K562 (cell line): ENCODE measurements around the gene GRB10. TPM values are rescaled to one million over a fixed set of nuclear protein-coding genes. Genes with fewer than 3 reads are reported as not detected.
A peak's percentile ranks its signal among the peaks of the same experiment; 100 is the strongest.

ENCODE experiments used
- ATAC-seq: fragments of 200-7000 bp; cut with Tn5 transposase; 3 replicates; pipeline ENCODE4 v1.9.1; 2020; ENCODE audit warnings: moderate library complexity
- BruUV-seq: library from RNA; stranded (reverse); fragments of 400-500 nt; replicated peaks from 2 replicates; lab custom pipeline; 2021; lab: Mats Ljungman, UMichigan
- CTCF ChIA-PET: fragments of 300-600 bp; formaldehyde crosslinking; extraction: SDS; loops from one replicate; lab custom pipeline; 2021; ENCODE audit warnings: low intra/inter-chr PET ratio; lab: Yijun Ruan, JAX
- POLR2A ChIA-PET: fragments of 300-600, 350-650 bp; sonication (Branson Sonifier 250); formaldehyde crosslinking; extraction: SDS; loops from one replicate; lab custom pipeline; 2021; ENCODE audit warnings: antibody characterized with exemption, inconsistent platforms; lab: Yijun Ruan, JAX
- DNase-seq, 4 experiments: peaks; one replicate each; pipeline versions ENCODE4 v3.0.0 to v3.0.0-alpha.2; 2011 to 2018; ENCODE audit warnings: low spot score in 3 of 4, mixed read lengths in 3 of 4; ENCODE audit errors: extremely low read depth in 1 of 4
- FAIRE-seq: peaks from 2 replicates; lab custom pipeline; 2011; peaks lifted over from hg19 to GRCh38; lab: Jason Lieb, UNC
- H2AFZ ChIP-seq: 2 replicates; pipeline ENCODE4 v1.6.0; 2011; ENCODE audit warnings: low read depth, low read length, control low read depth, inconsistent platforms
- H3K27ac ChIP-seq: fragments of 200-600 bp; 3 replicates; pipeline ENCODE4 v1.8.0; 2011; ENCODE audit warnings: low read depth, mild to moderate bottlenecking, control low read depth, inconsistent platforms, low read length, moderate library complexity, mixed read lengths; ENCODE audit errors: extremely low read depth
- H3K27me3 ChIP-seq, 2 experiments: fragments of 300-600 bp in 1 of 2; 2 replicates in 1 of 2; 3 replicates in 1 of 2; pipeline versions ENCODE4 v1.6.0 to v1.8.0; 2011; ENCODE audit warnings: inconsistent platforms in 2 of 2, low read length in 2 of 2, mild to moderate bottlenecking in 1 of 2, mixed read lengths in 1 of 2, moderate library complexity in 1 of 2; ENCODE audit not compliant: control insufficient read depth in 2 of 2, insufficient read depth in 2 of 2
- H3K36me3 ChIP-seq: fragments of 300-600 bp; 3 replicates; pipeline ENCODE4 v1.8.0; 2011; ENCODE audit warnings: mild to moderate bottlenecking, low read length, inconsistent platforms; ENCODE audit not compliant: control insufficient read depth, insufficient read depth
- H3K4me1 ChIP-seq, 2 experiments: fragments of 200-600 bp in 1 of 2; replicated peaks in 1 of 2; 2 replicates in 1 of 2; 3 replicates in 1 of 2; pipeline versions ENCODE4 v1.5.1 to v1.8.0; 2011; ENCODE audit warnings: inconsistent platforms in 2 of 2, low read length in 2 of 2, mild to moderate bottlenecking in 1 of 2, mixed read lengths in 1 of 2, moderate library complexity in 1 of 2; ENCODE audit not compliant: control insufficient read depth in 2 of 2, insufficient read depth in 2 of 2
- H3K4me2 ChIP-seq: 2 replicates; pipeline ENCODE4 v1.6.1; 2011; ENCODE audit warnings: low read length, control low read depth, inconsistent platforms, mixed read lengths; ENCODE audit not compliant: insufficient read depth
- H3K4me3 ChIP-seq: fragments of 200-600 bp; sonication (generic), shearing (Covaris generic); 2 replicates; pipeline ENCODE4 v1.5.1; 2016; ENCODE audit warnings: control low read depth, inconsistent platforms
- H3K79me2 ChIP-seq: fragments of 200-600 bp; 3 replicates; pipeline ENCODE4 v1.8.0; 2011; ENCODE audit warnings: low read length, inconsistent platforms; ENCODE audit not compliant: control insufficient read depth, insufficient read depth
- H3K9ac ChIP-seq, 2 experiments: 2 replicates each; pipeline versions ENCODE4 v1.6.0 to v1.6.1; 2011; ENCODE audit warnings: low read depth in 2 of 2, low read length in 2 of 2, control low read depth in 1 of 2, inconsistent platforms in 1 of 2, mild to moderate bottlenecking in 1 of 2, mixed read lengths in 1 of 2; ENCODE audit not compliant: insufficient read depth in 1 of 2
- H3K9me1 ChIP-seq: one replicate; pipeline ENCODE4 v1.6.0; 2011; ENCODE audit warnings: inconsistent platforms, mild to moderate bottlenecking, low read length, moderate library complexity; ENCODE audit not compliant: control insufficient read depth, insufficient read depth
- H3K9me3 ChIP-seq: replicated peaks from 2 replicates; pipeline ENCODE4 v1.5.1; 2011; ENCODE audit warnings: low read depth, low read length, inconsistent platforms; ENCODE audit not compliant: control insufficient read depth, insufficient read depth
- H4K20me1 ChIP-seq: replicated peaks from 2 replicates; pipeline ENCODE4 v1.6.1; 2011; ENCODE audit warnings: low read length, inconsistent platforms, mixed read lengths; ENCODE audit not compliant: control insufficient read depth, insufficient read depth
- CC2D1A ChIP-seq: fragments of 450-650 bp; IDR thresholded peaks from 2 replicates; pipeline ENCODE4 v1.6.1; 2017; ENCODE audit warnings: mild to moderate bottlenecking
- CEBPG ChIP-seq, 3 experiments: fragments of 200-800 bp in 1 of 3; sonication (Bioruptor generic) in 1 of 3; sonication (generic) in 1 of 3; formaldehyde crosslinking in 1 of 3; IDR thresholded peaks in 2 of 3; conservative IDR thresholded peaks in 1 of 3; 2 replicates each; pipeline versions ENCODE4 v1.6.1 to v1.8.0; 2016 to 2022; ENCODE audit warnings: missing compliant biosample characterization in 2 of 3, missing genetic modification characterization in 2 of 3, mild to moderate bottlenecking in 1 of 3, missing genetic modification reagents in 1 of 3
- CXXC5 ChIP-seq: fragments of 250-450 bp; sonication (Bioruptor Pico); IDR thresholded peaks from 2 replicates; pipeline ENCODE4 v1.8.0; 2022; ENCODE audit warnings: inconsistent platforms, mild to moderate bottlenecking, moderate library complexity
- GTF2F1 ChIP-seq: IDR thresholded peaks from 2 replicates; pipeline ENCODE4 v1.6.1; 2011; ENCODE audit warnings: low read depth, low read length, improper control_type of control experiment
- HDAC2 ChIP-seq: fragments of 450-650 bp; IDR thresholded peaks from 2 replicates; pipeline ENCODE4 v1.6.1; 2016; ENCODE audit warnings: mild to moderate bottlenecking
- HDAC6 ChIP-seq: IDR thresholded peaks from 2 replicates; pipeline ENCODE4 v1.6.1; 2012; ENCODE audit warnings: low read depth, mild to moderate bottlenecking, control low read depth, inconsistent platforms, low read length, moderate library complexity
- HMG20B ChIP-seq: fragments of 250-450 bp; sonication (Bioruptor Pico); IDR thresholded peaks from 2 replicates; pipeline ENCODE4 v1.5.0; 2021; ENCODE audit warnings: mild to moderate bottlenecking
- MAFF ChIP-seq: IDR thresholded peaks from 2 replicates; pipeline ENCODE4 v1.6.1; 2012; ENCODE audit warnings: low read length, improper control_type of control experiment
- POLR2G ChIP-seq: fragments of 200-400 bp; formaldehyde crosslinking; IDR thresholded peaks from 2 replicates; pipeline ENCODE4 v1.6.1; 2017; ENCODE audit warnings: low read depth, mild to moderate bottlenecking, antibody characterized with exemption, low read length, moderate library complexity
- RBM22 ChIP-seq: fragments of 200-400 bp; formaldehyde crosslinking; IDR thresholded peaks from 2 replicates; pipeline ENCODE4 v1.6.1; 2018; ENCODE audit warnings: low read length, low read depth; ENCODE audit not compliant: poor library complexity, severe bottlenecking
- SETDB1 ChIP-seq: IDR thresholded peaks from one replicate; pipeline ENCODE4 v1.6.1; 2012; ENCODE audit warnings: low read length, control low read depth, inconsistent platforms
- TRIM28 ChIP-seq: fragments of 450-650 bp; IDR thresholded peaks from 2 replicates; pipeline ENCODE4 v1.6.1; 2017
- ZNF174 ChIP-seq: fragments of 250-450 bp; sonication (Bioruptor Pico); IDR thresholded peaks from 2 replicates; pipeline ENCODE4 v1.4.0; 2020; ENCODE audit warnings: mild to moderate bottlenecking
- ZNF316 ChIP-seq: fragments of 450-650 bp; IDR thresholded peaks from 2 replicates; pipeline ENCODE4 v1.6.1; 2016
- ZNF354B ChIP-seq: fragments of 250-450 bp; sonication (Bioruptor Pico); IDR thresholded peaks from 2 replicates; pipeline ENCODE4 v1.4.0; 2020
- WGBS: fragments of 100-300 bp; shearing (Covaris generic); methylation state at CpG from one replicate; pipeline ENCODE4 v1.1.6; 2016; ENCODE audit warnings: low coverage, mixed read lengths; ENCODE audit not compliant: insufficient coverage; ENCODE audit errors: missing lambda C conversion rate; 5-methylcytosine and 5-hydroxymethylcytosine counted together
- in situ Hi-C: fragments of 300-500 bp; cut with MboI; formaldehyde crosslinking; loops from 4 replicates; pipeline ENCODE4 v1.15.0; 2018; ENCODE audit warnings: inconsistent platforms, mixed read lengths
- intact Hi-C: fragments of 100-400 bp; cut with micrococcal nuclease; formaldehyde crosslinking; loops from 2 replicates; pipeline ENCODE4 v1.14.2; 2022
- polyA plus RNA-seq, 8 experiments: library from polyadenylated mRNA; depleted of rRNA in 4 of 8; stranded (reverse) in 5 of 8; unstranded in 3 of 8; fragments of >200 nt; fragmentation: Nextera tagmentation in 2 of 8; fragmentation: Illumina TruSeq in 1 of 8; extraction: Ambion mirVana in 2 of 8; extraction: Trizol in 1 of 8; gene quantifications; 2 replicates each; pipeline versions ENCODE4 v1.2.1 to v1.2.3, GENCODE V29; 2011 to 2014; ENCODE audit warnings: inconsistent platforms in 1 of 8, missing spikeins in 1 of 8
- total RNA-seq, 7 experiments: library from RNA; depleted of rRNA in 6 of 7; stranded (reverse); fragments of >200 nt in 6 of 7; fragmentation: Illumina TruSeq in 2 of 7; extraction: Trizol in 2 of 7; gene quantifications; 2 replicates each; pipeline versions ENCODE4 v1.2.1 to v1.2.3, GENCODE V29; 2011 to 2021; ENCODE audit warnings: low replicate concordance in 1 of 7

Gene GRB10
- total and polyA plus RNA-seq, 9 of the 15 experiments (the other 6 are each of a cell fraction or from before 2014, with no cell fraction given), result 8.9 to 88.5 (median 40.7) TPM

GRCh38 chr7:50628434-50629084, 154.1 kb downstream of the GRB10 start:
- peaks cover 9% of the 10 kb centered on the region; the same call in 1 of the 2 replicates for H4K20me1 ChIP-seq
- no peak for DNase-seq
- peaks cover 21% of the 10 kb centered on the region; the same call in 2 of the 3 replicates for H3K36me3 ChIP-seq
- CTCF ChIA-PET, result no interaction called here
- no peak overlapping the region for H3K4me3 ChIP-seq
- TF ChIP-seq ZNF316 (peak; percentile 52), GTF2F1 (no peak), MAFF (peak; percentile 23; the same call in 1 of the 2 replicates)
- POLR2A ChIA-PET, result interaction anchor here (0.7 to 1.2 kb wide), 2 partner anchors 12 to 72 kb away, joined by 3 read pairs; no protein-coding TSS in a partner anchor
- H3K27ac ChIP-seq, result no peak overlapping the region
- peaks cover 8% of the 10 kb centered on the region for H3K9me1 ChIP-seq
- H3K9me3 ChIP-seq, result 0 out of 2 replicates have a peak, but pooled peaks cover 2% of the 10 kb centered on the region
- H3K27me3 ChIP-seq, result no peaks in the 10 kb centered on the region
- 84% methylated on average over 3 of the region's 6 CpGs for WGBS
- intact Hi-C loops (no loop called here), in situ Hi-C loops (no loop called here)
- no peak for ATAC-seq
- H3K4me2 ChIP-seq, result no peak overlapping the region
- no peak overlapping the region for H3K9ac ChIP-seq
- peaks cover 5 to 10% of the 10 kb centered on the region in 2 experiments; a peak in 3 of 5 replicates for H3K4me1 ChIP-seq
- no TSS peak for BruUV-seq
- peaks cover 18% of the 10 kb centered on the region for H3K79me2 ChIP-seq
- no peak overlapping the region for H2AFZ ChIP-seq
- FAIRE-seq, result no peak

- Histone ChIP-seq H3K79me2 (peaks cover 12% of the 10 kb centered on the region), H3K4me3 (no peak overlapping the region), H3K4me2 (no peak overlapping the region), H3K27ac (no peak overlapping the region), H3K27me3 (no peaks in the 10 kb centered on the region), H2AFZ (no peak overlapping the region), H3K9ac (peak overlapping the region in 1 of 2 experiments; percentile 34; a peak in 1 of 4 replicates), H3K9me3 (no peaks in the 10 kb centered on the region), H3K9me1 (peaks cover 8% of the 10 kb centered on the region), H3K4me1 (peaks cover 0 to 10% of the 10 kb centered on the region in 2 experiments; a peak in 2 of 5 replicates), H3K36me3 (peaks cover 25% of the 10 kb centered on the region; the same call in 2 of the 3 replicates), H4K20me1 (peaks cover 9% of the 10 kb centered on the region; the same call in 1 of the 2 replicates)
- WGBS, result 92% methylated on average over 17 of the region's 17 CpGs
- CTCF ChIA-PET, result no interaction called here
- no peak for ATAC-seq
- FAIRE-seq, result no peak
- TF ChIP-seq HDAC6, result no peak
- TF ChIP-seq MAFF, result no peak
- no peak for TF ChIP-seq HDAC2
- TF ChIP-seq HMG20B (CRISPR knock-in tag), result no peak
- 0 out of 2 replicates have a peak, but pooled peaks have one; percentile 22 for TF ChIP-seq POLR2G
- no peak for TF ChIP-seq ZNF174 (CRISPR knock-in tag)
- TF ChIP-seq TRIM28, result no peak
- peak; percentile 38 for TF ChIP-seq RBM22
- no peak for TF ChIP-seq CC2D1A
- TF ChIP-seq SETDB1, result no peak
- no peak for TF ChIP-seq CEBPG (CRISPR knock-in tag; IDR thresholded peaks at IDR 0.05)
- TF ChIP-seq CEBPG (tag; conservative IDR thresholded peaks at IDR 0.05 in 1 of 2, IDR thresholded peaks at IDR 0.05 in 1 of 2), result no peak
- no peak for TF ChIP-seq CXXC5 (CRISPR knock-in tag)
- TF ChIP-seq ZNF354B (CRISPR knock-in tag), result no peak
- BruUV-seq, result no TSS peak
- POLR2A ChIA-PET, result no interaction called here
- in situ Hi-C loops (no loop called here), intact Hi-C loops (no loop called here)
- no peak for DNase-seq
These were observed 154.8 kb downstream of the GRB10 start for GRCh38 chr7:50627824-50628361.
